Lower leg skin (tissue), 3 donors: ENCODE measurements around the gene POFUT1.

ENCODE experiments used
- POLR2A ChIP-seq, 2 donors: fragments of 450-650 bp; IDR thresholded peaks; one replicate each; pipeline ENCODE4 v1.6.1; 2016 to 2017; ENCODE audit warnings: antibody characterized with exemption in 2 of 2, mild to moderate bottlenecking in 1 of 2, moderate library complexity in 1 of 2
- TF ChIP-seq, protein P1 (sequence below), 3 donors: fragments of 450-650 bp; IDR thresholded peaks; one replicate each; pipeline ENCODE4 v1.5.1; 2016; ENCODE audit warnings: antibody characterized with exemption in 3 of 3, mild to moderate bottlenecking in 3 of 3, moderate library complexity in 2 of 3

DNA sequence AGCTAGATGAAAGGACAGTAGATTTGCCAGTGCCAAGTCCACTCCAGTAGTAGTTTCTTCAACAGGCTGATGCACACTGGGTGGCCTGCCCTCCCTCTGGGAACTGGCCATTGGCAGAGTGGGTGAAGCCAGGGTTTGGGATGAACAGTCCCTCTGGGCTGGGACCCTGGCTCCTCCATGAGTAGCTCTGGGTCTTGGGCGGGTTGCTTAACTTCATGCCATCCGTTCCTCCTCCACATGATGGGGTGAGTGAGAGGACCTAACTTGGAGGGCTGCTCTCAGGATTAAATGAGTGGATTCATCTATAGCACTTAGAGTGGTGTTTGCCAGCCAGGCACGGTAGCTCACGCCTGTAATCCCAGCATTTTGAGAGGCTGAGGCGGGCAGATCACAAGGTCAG lies 47.3 kb upstream of the POFUT1 start:
- TF ChIP-seq, protein P1, sequence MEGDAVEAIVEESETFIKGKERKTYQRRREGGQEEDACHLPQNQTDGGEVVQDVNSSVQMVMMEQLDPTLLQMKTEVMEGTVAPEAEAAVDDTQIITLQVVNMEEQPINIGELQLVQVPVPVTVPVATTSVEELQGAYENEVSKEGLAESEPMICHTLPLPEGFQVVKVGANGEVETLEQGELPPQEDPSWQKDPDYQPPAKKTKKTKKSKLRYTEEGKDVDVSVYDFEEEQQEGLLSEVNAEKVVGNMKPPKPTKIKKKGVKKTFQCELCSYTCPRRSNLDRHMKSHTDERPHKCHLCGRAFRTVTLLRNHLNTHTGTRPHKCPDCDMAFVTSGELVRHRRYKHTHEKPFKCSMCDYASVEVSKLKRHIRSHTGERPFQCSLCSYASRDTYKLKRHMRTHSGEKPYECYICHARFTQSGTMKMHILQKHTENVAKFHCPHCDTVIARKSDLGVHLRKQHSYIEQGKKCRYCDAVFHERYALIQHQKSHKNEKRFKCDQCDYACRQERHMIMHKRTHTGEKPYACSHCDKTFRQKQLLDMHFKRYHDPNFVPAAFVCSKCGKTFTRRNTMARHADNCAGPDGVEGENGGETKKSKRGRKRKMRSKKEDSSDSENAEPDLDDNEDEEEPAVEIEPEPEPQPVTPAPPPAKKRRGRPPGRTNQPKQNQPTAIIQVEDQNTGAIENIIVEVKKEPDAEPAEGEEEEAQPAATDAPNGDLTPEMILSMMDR (IDR thresholded peaks at IDR 0.05) = no peak
- TF ChIP-seq POLR2A (IDR thresholded peaks at IDR 0.05) = no peak
